Caki2 (cell line): Measurements from ENCODE around the gene CTSW. TPM values are rescaled to one million over a fixed set of nuclear protein-coding genes. Genes with fewer than 3 reads are reported as not detected.

Experiments used
- DNase-seq: peaks from one replicate; pipeline ENCODE4 v3.0.0-alpha.2; 2015; ENCODE audit warnings: low read depth
- in situ Hi-C: cut with HindIII; loops from 2 replicates; pipeline ENCODE4 v1.10.0; 2016; ENCODE audit warnings: low sequenced_read_pairs, low pct_unique_long_range_greater_than_20kb, mixed read lengths
- total RNA-seq: library from RNA; depleted of rRNA; stranded (reverse); fragments of >200 nt; shearing (Covaris generic); gene quantifications from 2 replicates; pipeline ENCODE4 v1.2.3, GENCODE V29; 2014; ENCODE audit warnings: low replicate concordance

Gene CTSW
- total RNA-seq, 1 experiment from 2014 or later = not detected

- in situ Hi-C loops = no loop called here
- DNase-seq = no peak
Measured at GRCh38 chr11:65892661-65893317, 13.2 kb downstream of the CTSW start.

- DNase-seq = no peak
- in situ Hi-C loops = no loop called here
Measured at GRCh38 chr11:65894034-65894591, 14.5 kb downstream of the CTSW start.

- in situ Hi-C loops = no loop called here
- no peak for DNase-seq
Measured at GRCh38 chr11:65895482-65895981, 15.9 kb downstream of the CTSW start.

GRCh38 chr11:65896034-65896999 lies 16.7 kb downstream of the CTSW start:
- in situ Hi-C loops = no loop called here
- DNase-seq = no peak

- in situ Hi-C loops = no loop called here
- DNase-seq = no peak
Measured at GRCh38 chr11:65897020-65897471, 17.4 kb downstream of the CTSW start.

GRCh38 chr11:65898656-65899355 lies 19.2 kb downstream of the CTSW start:
- in situ Hi-C loops = no loop called here
- DNase-seq = no peak

- in situ Hi-C loops = no loop called here
- peak; percentile 87 for DNase-seq
Measured at GRCh38 chr11:65899356-65900124, 19.9 kb downstream of the CTSW start.

GRCh38 chr11:65900125-65900898 lies 20.7 kb downstream of the CTSW start, which contains the start of gene FOSL1:
Gene FOSL1 (minus strand): TSS chr11:65900388. CDS start chr11:65900339, 49 bp downstream.
- in situ Hi-C loops = no loop called here
- DNase-seq = peak; percentile 96

- DNase-seq = no peak
- in situ Hi-C loops = no loop called here
Measured at GRCh38 chr11:65900899-65901180, 21.2 kb downstream of the CTSW start.

GRCh38 chr11:65903068-65903481 lies 23.4 kb downstream of the CTSW start:
- peak; percentile 89 for DNase-seq
- in situ Hi-C loops = no loop called here

- DNase-seq = no peak
- in situ Hi-C loops = no loop called here
Measured at GRCh38 chr11:65903715-65904114, 24.1 kb downstream of the CTSW start.

GRCh38 chr11:65906602-65907001 lies 27.0 kb downstream of the CTSW start:
- DNase-seq = no peak
- in situ Hi-C loops = no loop called here

GRCh38 chr11:65907878-65908277 lies 28.2 kb downstream of the CTSW start:
- in situ Hi-C loops = no loop called here
- DNase-seq = no peak

GRCh38 chr11:65911682-65912568 lies 32.3 kb downstream of the CTSW start:
- DNase-seq = peak; percentile 86
- in situ Hi-C loops = no loop called here

- peak; percentile 31 for DNase-seq
- in situ Hi-C loops = no loop called here
Measured at GRCh38 chr11:65912845-65913244, 33.2 kb downstream of the CTSW start.
